H1 (cell line): ENCODE results near the gene IQCF2. TPM values are rescaled to one million over a fixed set of nuclear protein-coding genes. Genes with fewer than 3 reads are reported as not detected.
A peak's percentile ranks its signal among the peaks of the same experiment; 100 is the strongest.

Source experiments
- CTCF ChIA-PET: fragments of 300-600 bp; sonication (Branson Sonifier 250); formaldehyde crosslinking; loops from one replicate; lab custom pipeline; 2021; ENCODE audit not compliant: partially characterized antibody; lab: Charles Lee
- POLR2A ChIA-PET: fragments of 300-600 bp; sonication (Branson Sonifier 250); formaldehyde crosslinking; loops from one replicate; lab custom pipeline; 2021; ENCODE audit warnings: inconsistent platforms; ENCODE audit not compliant: partially characterized antibody; lab: Charles Lee
- DNase-seq, 2 experiments: peaks; one replicate each; pipeline versions ENCODE4 v3.0.0 to v3.0.0-alpha.2; 2010 to 2022; ENCODE audit warnings: low spot score in 2 of 2, low read depth in 1 of 2, mixed read lengths in 1 of 2
- FAIRE-seq: peaks from 2 replicates; lab custom pipeline; 2011; peaks lifted over from hg19 to GRCh38; lab: Jason Lieb, UNC
- H2AFZ ChIP-seq: 2 replicates; pipeline ENCODE4 v1.8.1; 2012; ENCODE audit warnings: low read length, inconsistent platforms
- H2AK5ac ChIP-seq: 2 replicates; pipeline ENCODE4 v1.6.1; 2013; ENCODE audit warnings: low read depth, low read length
- H2BK120ac ChIP-seq: replicated peaks from 2 replicates; pipeline ENCODE3; 2013; ENCODE audit warnings: low read depth, low read length, inconsistent platforms
- H2BK12ac ChIP-seq: 2 replicates; pipeline ENCODE4 v1.6.1; 2013; ENCODE audit warnings: low read depth, low read length
- H2BK15ac ChIP-seq: 2 replicates; pipeline ENCODE4 v1.6.1; 2013; ENCODE audit warnings: low read length
- H2BK20ac ChIP-seq: 2 replicates; pipeline ENCODE4 v1.6.1; 2013; ENCODE audit warnings: low read length
- H2BK5ac ChIP-seq: 2 replicates; pipeline ENCODE4 v1.6.1; 2013; ENCODE audit warnings: low read depth, low read length
- H3K14ac ChIP-seq: 2 replicates; pipeline ENCODE4 v1.6.1; 2013; ENCODE audit warnings: inconsistent platforms; ENCODE audit not compliant: insufficient read length
- H3K18ac ChIP-seq: 2 replicates; pipeline ENCODE4 v1.6.1; 2013; ENCODE audit warnings: low read length; ENCODE audit errors: extremely low read depth
- H3K23ac ChIP-seq: 2 replicates; pipeline ENCODE4 v1.6.1; 2013; ENCODE audit warnings: inconsistent platforms; ENCODE audit not compliant: insufficient read length
- H3K23me2 ChIP-seq: 2 replicates; pipeline ENCODE4 v1.6.1; 2013; ENCODE audit warnings: low read depth, low read length
- H3K27ac ChIP-seq: 2 replicates; pipeline ENCODE4 v1.6.1; 2011; ENCODE audit warnings: low read depth, low read length, inconsistent platforms
- H3K27me3 ChIP-seq, 4 experiments: replicated peaks in 1 of 4; 1 replicate in 1 of 4; 2 replicates in 3 of 4; pipeline versions ENCODE4 v1.6.1 to v1.8.1; 2011 to 2013; ENCODE audit warnings: low read length in 3 of 4, mild to moderate bottlenecking in 3 of 4, inconsistent platforms in 2 of 4, mixed read lengths in 2 of 4, moderate library complexity in 1 of 4; ENCODE audit not compliant: control insufficient read depth in 3 of 4, insufficient read depth in 3 of 4; ENCODE audit errors: extremely low read depth in 1 of 4
- H3K36me3 ChIP-seq, 4 experiments: 2 replicates each; pipeline versions ENCODE4 v1.6.1 to v1.8.1; 2011 to 2013; ENCODE audit warnings: mild to moderate bottlenecking in 4 of 4, low read length in 3 of 4, moderate library complexity in 2 of 4, control low read depth in 1 of 4, inconsistent platforms in 1 of 4; ENCODE audit not compliant: insufficient read depth in 4 of 4, control insufficient read depth in 2 of 4
- H3K4ac ChIP-seq: replicated peaks from 2 replicates; pipeline ENCODE3; 2013; ENCODE audit warnings: low read length, low read depth, mixed read lengths, inconsistent platforms; ENCODE audit not compliant: insufficient read length
- H3K4me1 ChIP-seq, 4 experiments: replicated peaks in 1 of 4; 1 replicate in 1 of 4; 2 replicates in 3 of 4; pipeline versions ENCODE4 v1.6.1 to v1.8.1; 2011 to 2013; ENCODE audit warnings: low read length in 3 of 4, inconsistent platforms in 2 of 4, mixed read lengths in 1 of 4; ENCODE audit not compliant: insufficient read depth in 4 of 4, control insufficient read depth in 3 of 4
- H3K4me2 ChIP-seq, 2 experiments: 2 replicates each; pipeline versions ENCODE4 v1.6.1 to v1.8.1; 2011 to 2013; ENCODE audit warnings: low read depth in 2 of 2, low read length in 2 of 2, control low read depth in 1 of 2, inconsistent platforms in 1 of 2, mild to moderate bottlenecking in 1 of 2; ENCODE audit not compliant: insufficient read depth in 1 of 2
- H3K4me3 ChIP-seq, 4 experiments: fragments of 200-600, 300-600 bp in 1 of 4; sonication (generic), shearing (Covaris generic), sonication (Bioruptor Twin) in 1 of 4; 2 replicates each; pipeline versions ENCODE4 v1.5.1 to v1.8.1; 2011 to 2016; ENCODE audit warnings: low read length in 4 of 4, low read depth in 3 of 4, control low read depth in 2 of 4, inconsistent platforms in 2 of 4, mild to moderate bottlenecking in 2 of 4, mixed read lengths in 1 of 4, moderate library complexity in 1 of 4; ENCODE audit not compliant: insufficient read depth in 2 of 4; ENCODE audit errors: extremely low read depth in 1 of 4
- H3K56ac ChIP-seq: replicated peaks from 2 replicates; pipeline ENCODE3; 2013; ENCODE audit warnings: low read depth, mild to moderate bottlenecking, mixed read lengths, low read length, inconsistent platforms; ENCODE audit not compliant: insufficient read length
- H3K79me1 ChIP-seq: 2 replicates; pipeline ENCODE4 v1.6.1; 2013; ENCODE audit warnings: low read depth, low read length, control low read depth
- H3K79me2 ChIP-seq, 2 experiments: 2 replicates each; pipeline versions ENCODE4 v1.6.1 to v1.8.1; 2012 to 2013; ENCODE audit warnings: low read length in 2 of 2, mild to moderate bottlenecking in 2 of 2, inconsistent platforms in 1 of 2; ENCODE audit not compliant: insufficient read depth in 2 of 2, control insufficient read depth in 1 of 2
- H3K9ac ChIP-seq, 4 experiments: replicated peaks in 1 of 4; 1 replicate in 1 of 4; 2 replicates in 3 of 4; pipeline versions ENCODE4 v1.6.1 to v1.8.1; 2011 to 2013; ENCODE audit warnings: low read depth in 3 of 4, low read length in 3 of 4, control low read depth in 2 of 4, mild to moderate bottlenecking in 2 of 4, moderate library complexity in 2 of 4, inconsistent platforms in 1 of 4; ENCODE audit errors: extremely low read depth in 1 of 4
- H3K9me3 ChIP-seq, 2 experiments: 2 replicates each; pipeline versions ENCODE4 v1.6.1 to v1.8.1; 2012 to 2013; ENCODE audit warnings: mild to moderate bottlenecking in 2 of 2, moderate library complexity in 2 of 2, control low read depth in 1 of 2, inconsistent platforms in 1 of 2, low read depth in 1 of 2, low read length in 1 of 2, mixed read lengths in 1 of 2; ENCODE audit not compliant: insufficient read depth in 2 of 2
- H4K20me1 ChIP-seq, 2 experiments: replicated peaks in 1 of 2; 2 replicates each; pipeline versions ENCODE3 to v1.8.1; 2011 to 2013; ENCODE audit warnings: inconsistent platforms in 2 of 2, low read length in 2 of 2, mild to moderate bottlenecking in 1 of 2; ENCODE audit not compliant: insufficient read depth in 2 of 2, control insufficient read depth in 1 of 2
- H4K5ac ChIP-seq: 2 replicates; pipeline ENCODE4 v1.6.1; 2013; ENCODE audit warnings: low read length, low read depth, mixed read lengths, inconsistent platforms; ENCODE audit not compliant: insufficient read length
- H4K8ac ChIP-seq: 2 replicates; pipeline ENCODE4 v1.8.0; 2013; ENCODE audit warnings: mild to moderate bottlenecking, moderate library complexity, low read length, inconsistent platforms; ENCODE audit not compliant: insufficient read depth; ENCODE audit errors: extremely low read depth
- H4K91ac ChIP-seq: replicated peaks from 2 replicates; pipeline ENCODE3; 2013; ENCODE audit warnings: low read length, mixed read lengths, inconsistent platforms; ENCODE audit not compliant: insufficient read length
- ASH2L ChIP-seq: fragments of 200-600, 300-600 bp; sonication (generic); IDR thresholded peaks from one replicate; pipeline ENCODE4 v1.7.1; 2017; ENCODE audit warnings: low read length
- BCL11A ChIP-seq, 2 experiments: IDR thresholded peaks; one replicate each; pipeline ENCODE4 v1.6.1; 2011; ENCODE audit warnings: low read depth in 2 of 2, low read length in 2 of 2, mild to moderate bottlenecking in 2 of 2
- CBX8 ChIP-seq: fragments of 300-800, 300-1000 bp; sonication (generic); IDR thresholded peaks from 2 replicates; pipeline ENCODE4 v1.7.1; 2016; ENCODE audit warnings: low read depth, low read length, borderline replicate concordance
- JUN ChIP-seq: IDR thresholded peaks from 2 replicates; pipeline ENCODE4 v1.6.1; 2011; ENCODE audit warnings: low read depth, mild to moderate bottlenecking, improper control_type of control experiment, low read length
- KDM4A ChIP-seq: IDR thresholded peaks from one replicate; pipeline ENCODE4 v1.7.1; 2012; ENCODE audit warnings: low read depth, mild to moderate bottlenecking, moderate library complexity, low read length, inconsistent platforms; ENCODE audit not compliant: severe bottlenecking
- POU5F1 ChIP-seq: IDR thresholded peaks from 2 replicates; pipeline ENCODE4 v1.6.1; 2011; ENCODE audit warnings: low read depth, mild to moderate bottlenecking, low read length, moderate library complexity
- SAP30 ChIP-seq: fragments of 300-600 bp; sonication (generic); IDR thresholded peaks from 2 replicates; pipeline ENCODE4 v1.7.1; 2012; ENCODE audit warnings: low read length, moderate library complexity, mild to moderate bottlenecking, inconsistent platforms; ENCODE audit not compliant: insufficient read depth, insufficient replicate concordance
- SP2 ChIP-seq: IDR thresholded peaks from 2 replicates; pipeline ENCODE4 v1.6.1; 2012; ENCODE audit warnings: mild to moderate bottlenecking, low read length, inconsistent platforms
- TAF1 ChIP-seq: IDR thresholded peaks from 2 replicates; pipeline ENCODE4 v1.6.1; 2011; ENCODE audit warnings: mild to moderate bottlenecking, low read depth, low read length
- TAF7 ChIP-seq: optimal IDR thresholded peaks from 2 replicates; pipeline ENCODE3; 2011; ENCODE audit warnings: low read depth, mild to moderate bottlenecking, inconsistent platforms, low read length, moderate library complexity, borderline replicate concordance
- TCF12 ChIP-seq: IDR thresholded peaks from 2 replicates; pipeline ENCODE4 v1.6.1; 2011; ENCODE audit warnings: low read depth, mild to moderate bottlenecking, low read length
- ZNF274 ChIP-seq: IDR thresholded peaks from 2 replicates; pipeline ENCODE4 v1.7.0; 2012; ENCODE audit warnings: low read length, borderline replicate concordance; ENCODE audit errors: extremely low read depth
- WGBS, 2 experiments: shearing (Covaris generic) in 1 of 2; methylation state at CpG; one replicate each; pipeline versions ENCODE4 v1.1.6 to v1.1.7; 2013 to 2015; ENCODE audit warnings: low lambda C conversion rate in 2 of 2, mixed read lengths in 2 of 2, inconsistent platforms in 1 of 2, low coverage in 1 of 2, missing lambda C conversion rate in 1 of 2; ENCODE audit not compliant: insufficient replicate concordance in 2 of 2, insufficient coverage in 1 of 2, insufficient read length in 1 of 2; ENCODE audit errors: extremely low coverage in 1 of 2, missing lambda C conversion rate in 1 of 2; 5-methylcytosine and 5-hydroxymethylcytosine counted together
- polyA plus RNA-seq, 7 experiments: library from polyadenylated mRNA; depleted of rRNA in 3 of 7; stranded (reverse) in 5 of 7; unstranded in 2 of 7; fragments of >200 nt in 5 of 7; fragments of 200-250 nt in 2 of 7; gene quantifications; 1 replicate in 5 of 7; 2 replicates in 1 of 7; 4 replicates in 1 of 7; pipeline versions ENCODE4 v1.2.1 to v1.2.3, GENCODE V29; 2011 to 2013; ENCODE audit warnings: missing spikeins in 2 of 7, mixed read lengths in 2 of 7
- total RNA-seq: library from RNA; stranded (reverse); fragmentation: NEBNext Ultra II Directional; extraction: Animal tissue kit (Norgen Biotek cat#: 25700); gene quantifications from 2 replicates; pipeline ENCODE4 v1.2.1, GENCODE V29; 2021

IQCF2 gene
- total and polyA plus RNA-seq, 2 of the 8 experiments (the other 6 are each of a cell fraction or from before 2014, with no cell fraction given): not detected

DNA sequence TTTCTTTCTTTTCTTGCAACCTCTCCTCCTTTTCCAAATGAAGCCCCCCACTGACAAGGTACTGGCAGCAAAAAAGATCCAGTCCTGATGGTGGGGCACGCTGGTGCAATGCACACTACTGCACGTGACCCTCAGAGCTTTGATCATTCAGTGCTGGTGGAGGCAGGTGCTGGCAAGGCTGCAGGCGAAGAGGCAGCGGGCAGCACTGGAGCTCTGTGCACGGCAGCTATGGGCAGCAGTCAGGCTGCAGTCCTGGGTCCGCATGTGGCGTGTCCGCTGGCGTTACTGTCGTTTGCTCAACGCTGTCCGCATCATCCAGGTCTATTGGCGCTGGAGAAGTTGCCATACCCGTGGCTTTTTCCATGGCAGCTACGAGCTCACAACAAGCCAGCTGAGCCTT lies 42.3 kb upstream of the IQCF2 start:
- DNase-seq (no peak), FAIRE-seq (no peak)
- CTCF ChIA-PET: interaction anchor here (0.6 to 4.0 kb wide), 30 partner anchors 9 to 349 kb away, joined by 3 to 80 read pairs (median 6); partner anchors contain the start of genes IQCF2 and IQCF5
- H3K23ac ChIP-seq: no peak overlapping the region
- H2AK5ac ChIP-seq: no peak overlapping the region
- H4K91ac ChIP-seq: no peak overlapping the region
- no peak overlapping the region for H3K27ac ChIP-seq
- H3K18ac ChIP-seq: no peak overlapping the region
- 94% methylated on average over 15 of the region's 15 CpGs; no CpG with 5 or more reads in 1 of the 2 experiments for WGBS, 2 experiments
- H3K9me3 ChIP-seq: no peaks in the 10 kb centered on the region
- TF ChIP-seq ASH2L: no peak
- no peak for TF ChIP-seq TAF1
- no peak for TF ChIP-seq TAF7
- no peak for TF ChIP-seq JUN
- TF ChIP-seq CBX8: no peak
- TF ChIP-seq TCF12: no peak
- no peak for TF ChIP-seq BCL11A (IDR thresholded peaks at IDR 0.05; ENCODE audit: low read depth in 2 of 2, low read length in 2 of 2)
- no peak for TF ChIP-seq ZNF274
- no peak for TF ChIP-seq POU5F1
- no peak for TF ChIP-seq SAP30
- TF ChIP-seq SP2: no peak
- no peak for TF ChIP-seq KDM4A
- H4K20me1 ChIP-seq: no peaks in the 10 kb centered on the region
- no peak overlapping the region for H2BK20ac ChIP-seq
- POLR2A ChIA-PET: interaction anchor here (1.3 kb wide), 1 partner anchor 9 kb away, joined by 4 read pairs; no protein-coding TSS in a partner anchor
- no peak overlapping the region for H4K8ac ChIP-seq
- H2BK15ac ChIP-seq: no peak overlapping the region
- H3K9ac ChIP-seq: no peak overlapping the region
- no peaks in the 10 kb centered on the region for H3K79me2 ChIP-seq
- no peaks in the 10 kb centered on the region for H3K27me3 ChIP-seq
- H3K4ac ChIP-seq: no peak overlapping the region
- peak overlapping the region; percentile 100; the same call in 1 of the 2 replicates for H2AFZ ChIP-seq
- H3K4me3 ChIP-seq: no peak overlapping the region
- no peak overlapping the region for H3K56ac ChIP-seq
- no peak overlapping the region for H4K5ac ChIP-seq
- H2BK12ac ChIP-seq: no peak overlapping the region
- H3K36me3 ChIP-seq: no peaks in the 10 kb centered on the region
- H3K4me1 ChIP-seq: no peaks in the 10 kb centered on the region
- no peaks in the 10 kb centered on the region for H3K23me2 ChIP-seq
- H2BK120ac ChIP-seq: no peak overlapping the region
- no peak overlapping the region for H3K4me2 ChIP-seq
- no peak overlapping the region for H3K14ac ChIP-seq
- H3K79me1 ChIP-seq: no peaks in the 10 kb centered on the region
- H2BK5ac ChIP-seq: no peak overlapping the region
